NCI-H526 (cell line): ENCODE measurements around the gene TMEM30B.
"Not testable (repeated sequence)": the region's sequence is repeated elsewhere in the genome, so short reads cannot be mapped to it uniquely, and the experiment has no call there.

Experiments used
- DNase-seq, 2 experiments: peaks; one replicate each; lab custom pipeline; 2025; lab: John Stamatoyannopoulos, UW

Gene TMEM30B

GRCh38 chr14:61281186-61281947 is at the start of gene TMEM30B:
Gene TMEM30B, minus strand, starts transcription at chr14:61281338. Its CDS starts 191 bp downstream, at chr14:61281147.
- DNase-seq: peak; percentile 89 to 97

GRCh38 chr14:61330511-61330910 is 49.4 kb upstream of the TMEM30B start:
- DNase-seq: no peak

GRCh38 chr14:61329478-61330051 is 48.4 kb upstream of the TMEM30B start:
- no peak for DNase-seq

- DNase-seq: no peak
These were observed 47.6 kb upstream of the TMEM30B start for GRCh38 chr14:61328626-61329262.

GRCh38 chr14:61326847-61327246 is 45.7 kb upstream of the TMEM30B start:
- no peak for DNase-seq

GRCh38 chr14:61326146-61326545 is 45.0 kb upstream of the TMEM30B start:
- no peak for DNase-seq

- no peak for DNase-seq
These were observed 44.0 kb upstream of the TMEM30B start for GRCh38 chr14:61325166-61325565.

- no peak for DNase-seq
These were observed 42.8 kb upstream of the TMEM30B start for GRCh38 chr14:61323970-61324369.

GRCh38 chr14:61322799-61323290 is 41.7 kb upstream of the TMEM30B start:
- peak; percentile 55 to 56 for DNase-seq

- DNase-seq: peak in 1 of 2 experiments; percentile 51
These were observed 41.1 kb upstream of the TMEM30B start for GRCh38 chr14:61322011-61322798.

GRCh38 chr14:61321385-61322010 is 40.4 kb upstream of the TMEM30B start, which contains the start of gene PRKCH:
Gene PRKCH, plus strand, starts transcription at chr14:61321579. Its CDS starts 523 bp downstream, at chr14:61322102.
- DNase-seq: peak; percentile 45 to 85

- DNase-seq: peak in 1 of 2 experiments; percentile 30
These were observed 39.8 kb upstream of the TMEM30B start for GRCh38 chr14:61320806-61321384.

GRCh38 chr14:61320170-61320569 is 39.0 kb upstream of the TMEM30B start:
- DNase-seq: not testable (repeated sequence)

GRCh38 chr14:61319706-61320105 is 38.6 kb upstream of the TMEM30B start:
- no peak for DNase-seq

- DNase-seq: no peak
These were observed 37.9 kb upstream of the TMEM30B start for GRCh38 chr14:61319086-61319485.

- no peak for DNase-seq
These were observed 34.2 kb upstream of the TMEM30B start for GRCh38 chr14:61315313-61315712.

- not testable (repeated sequence) for DNase-seq
These were observed 27.6 kb upstream of the TMEM30B start for GRCh38 chr14:61308701-61309100.

GRCh38 chr14:61308198-61308597 is 27.1 kb upstream of the TMEM30B start:
- no peak for DNase-seq

- no peak for DNase-seq
These were observed 23.6 kb upstream of the TMEM30B start for GRCh38 chr14:61304688-61305087.

GRCh38 chr14:61300754-61301153 is 19.6 kb upstream of the TMEM30B start:
- no peak for DNase-seq

- no peak for DNase-seq
These were observed 19.1 kb upstream of the TMEM30B start for GRCh38 chr14:61300209-61300608.
